Osteocyte (in vitro differentiated cells): Measurements from ENCODE around the gene TCEANC2. TPM values are rescaled to one million over a fixed set of nuclear protein-coding genes. Genes with fewer than 3 reads are reported as not detected.
A peak's percentile ranks its signal among the peaks of the same experiment; 100 is the strongest.

Experiments
- DNase-seq: peaks from one replicate; pipeline ENCODE4 v3.0.0; 2021; ENCODE audit warnings: mixed read lengths; ENCODE audit not compliant: unreplicated experiment; ENCODE audit errors: extremely low spot score
- H3K27ac Mint-ChIP-seq: one replicate; pipeline ENCODE4 v1.8.0; 2021; ENCODE audit warnings: mild to moderate bottlenecking, mixed read lengths; ENCODE audit not compliant: unreplicated experiment
- H3K27me3 Mint-ChIP-seq: one replicate; pipeline ENCODE4 v1.8.0; 2021; ENCODE audit warnings: mixed read lengths; ENCODE audit not compliant: unreplicated experiment
- H3K36me3 Mint-ChIP-seq: one replicate; pipeline ENCODE4 v1.8.0; 2021; ENCODE audit warnings: mixed read lengths; ENCODE audit not compliant: unreplicated experiment
- H3K4me1 Mint-ChIP-seq: one replicate; pipeline ENCODE4 v1.8.0; 2021; ENCODE audit warnings: mixed read lengths; ENCODE audit not compliant: unreplicated experiment
- H3K4me3 Mint-ChIP-seq: one replicate; pipeline ENCODE4 v1.8.0; 2021; ENCODE audit warnings: mild to moderate bottlenecking, moderate library complexity, mixed read lengths; ENCODE audit not compliant: unreplicated experiment
- H3K9me3 Mint-ChIP-seq: one replicate; pipeline ENCODE4 v1.8.0; 2021; ENCODE audit warnings: mixed read lengths; ENCODE audit not compliant: unreplicated experiment
- total RNA-seq: library from RNA; stranded (reverse); gene quantifications from 2 replicates; pipeline ENCODE4 v1.2.1, GENCODE V29; 2021
- TF ChIP-seq, protein P1 (sequence below): fragments of 200-600 bp; sonication (generic); IDR thresholded peaks from 2 replicates; pipeline ENCODE4 v1.5.0; 2021; ENCODE audit warnings: antibody characterized with exemption, mild to moderate bottlenecking, moderate library complexity

Gene TCEANC2
- total RNA-seq, 1 donor from 2014 or later: 3.9 TPM

DNA sequence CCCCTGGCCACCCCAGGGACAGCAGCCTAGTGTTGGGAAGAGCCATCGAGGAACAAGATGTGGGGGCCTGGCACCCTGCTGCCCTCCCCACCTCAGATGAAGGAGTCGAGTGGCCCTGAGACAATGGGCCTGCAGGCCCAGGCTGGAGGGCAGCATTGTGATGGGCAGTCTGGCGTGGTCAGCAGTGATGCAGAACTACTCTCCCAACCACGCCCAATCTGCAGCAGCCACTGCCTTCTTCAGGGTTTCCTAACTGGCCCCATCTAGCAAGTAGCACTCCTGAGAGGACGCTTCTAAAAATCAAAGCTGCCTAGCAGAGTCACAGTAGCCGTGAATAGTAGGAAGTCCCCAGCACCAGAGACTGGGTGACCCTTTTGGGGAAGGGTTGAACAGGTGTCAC is 80.9 kb downstream of the TCEANC2 start:
- H3K36me3 Mint-ChIP-seq: no peaks in the 10 kb centered on the region
- no peak overlapping the region for H3K27ac Mint-ChIP-seq
- no peak overlapping the region for H3K4me3 Mint-ChIP-seq
- H3K4me1 Mint-ChIP-seq: peaks cover 40% of the 10 kb centered on the region
- TF ChIP-seq, protein P1, sequence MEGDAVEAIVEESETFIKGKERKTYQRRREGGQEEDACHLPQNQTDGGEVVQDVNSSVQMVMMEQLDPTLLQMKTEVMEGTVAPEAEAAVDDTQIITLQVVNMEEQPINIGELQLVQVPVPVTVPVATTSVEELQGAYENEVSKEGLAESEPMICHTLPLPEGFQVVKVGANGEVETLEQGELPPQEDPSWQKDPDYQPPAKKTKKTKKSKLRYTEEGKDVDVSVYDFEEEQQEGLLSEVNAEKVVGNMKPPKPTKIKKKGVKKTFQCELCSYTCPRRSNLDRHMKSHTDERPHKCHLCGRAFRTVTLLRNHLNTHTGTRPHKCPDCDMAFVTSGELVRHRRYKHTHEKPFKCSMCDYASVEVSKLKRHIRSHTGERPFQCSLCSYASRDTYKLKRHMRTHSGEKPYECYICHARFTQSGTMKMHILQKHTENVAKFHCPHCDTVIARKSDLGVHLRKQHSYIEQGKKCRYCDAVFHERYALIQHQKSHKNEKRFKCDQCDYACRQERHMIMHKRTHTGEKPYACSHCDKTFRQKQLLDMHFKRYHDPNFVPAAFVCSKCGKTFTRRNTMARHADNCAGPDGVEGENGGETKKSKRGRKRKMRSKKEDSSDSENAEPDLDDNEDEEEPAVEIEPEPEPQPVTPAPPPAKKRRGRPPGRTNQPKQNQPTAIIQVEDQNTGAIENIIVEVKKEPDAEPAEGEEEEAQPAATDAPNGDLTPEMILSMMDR: no peak
- DNase-seq: no peak
- no peaks in the 10 kb centered on the region for H3K9me3 Mint-ChIP-seq
- H3K27me3 Mint-ChIP-seq: peaks cover 10% of the 10 kb centered on the region

DNA sequence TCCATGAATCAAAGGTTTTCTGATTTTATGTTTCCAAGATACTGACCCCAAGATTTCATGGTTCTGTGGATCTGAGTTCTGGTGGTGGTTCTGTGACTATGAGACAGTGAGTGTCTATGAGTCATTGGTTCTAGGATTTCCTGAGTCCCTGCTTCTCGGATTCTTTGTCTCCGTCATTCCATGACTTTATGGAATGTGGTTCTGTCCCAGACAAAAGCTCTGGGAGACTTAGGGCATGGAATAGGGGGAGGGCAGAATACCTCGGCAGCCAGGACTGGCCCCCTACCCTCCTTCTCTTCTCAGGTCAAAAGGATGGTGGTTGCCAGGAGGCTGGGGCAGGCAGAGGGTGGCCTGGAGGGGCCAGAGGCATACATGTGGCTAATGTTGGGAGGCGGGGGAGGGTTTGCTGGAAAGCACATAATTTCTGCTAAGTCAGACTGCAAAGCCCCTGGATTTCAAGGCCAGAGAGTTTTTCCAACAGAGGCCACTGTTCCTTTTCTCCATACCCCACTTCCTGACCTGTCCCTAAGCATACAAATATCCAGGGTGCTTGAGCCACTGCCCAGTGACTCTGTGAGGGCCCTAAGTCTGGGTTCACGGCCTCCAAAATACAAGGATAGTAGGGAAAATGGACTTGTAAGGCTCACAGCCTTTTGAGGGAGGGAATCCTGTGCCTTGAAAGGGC is 82.2 kb downstream of the TCEANC2 start:
- H3K27me3 Mint-ChIP-seq: peaks cover 8% of the 10 kb centered on the region
- TF ChIP-seq, protein P1: no peak
- no peaks in the 10 kb centered on the region for H3K36me3 Mint-ChIP-seq
- H3K9me3 Mint-ChIP-seq: no peaks in the 10 kb centered on the region
- no peak overlapping the region for H3K4me3 Mint-ChIP-seq
- no peak for DNase-seq
- peak overlapping the region; percentile 54 for H3K27ac Mint-ChIP-seq
- peaks cover 40% of the 10 kb centered on the region for H3K4me1 Mint-ChIP-seq

DNA sequence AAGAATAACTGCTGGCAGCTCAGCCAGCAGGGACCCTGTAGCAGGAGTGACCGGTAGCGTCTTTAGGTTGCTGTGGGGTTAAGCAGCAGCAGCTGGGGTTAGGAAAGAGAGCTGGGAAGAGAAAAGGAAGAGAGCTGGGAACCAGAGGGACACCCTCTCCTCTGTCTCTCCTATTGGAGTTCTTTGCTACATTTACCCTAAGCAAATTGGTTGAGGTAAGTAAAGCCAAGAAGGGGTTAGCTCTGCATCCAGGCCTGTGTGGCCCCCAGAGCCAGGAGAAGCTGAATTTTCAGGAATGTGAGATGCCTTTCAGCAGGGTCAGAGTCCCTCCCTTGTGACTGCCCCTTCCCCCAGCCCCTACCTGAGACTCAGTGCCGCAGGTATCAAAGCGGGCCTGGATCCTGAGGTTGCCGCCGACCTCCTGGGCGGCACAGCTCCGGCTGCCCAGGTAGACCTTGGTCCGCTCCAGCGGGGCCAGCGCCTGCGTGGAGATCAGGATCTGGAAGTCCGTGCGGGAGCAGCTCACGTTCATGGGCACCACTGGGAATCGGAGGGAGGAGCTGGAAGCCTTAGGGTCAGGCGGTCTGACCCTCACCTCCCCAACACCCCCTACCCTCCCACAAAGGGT is 83.0 kb downstream of the TCEANC2 start:
- Mint-ChIP-seq H3K27me3 (peaks cover 4% of the 10 kb centered on the region), H3K36me3 (no peaks in the 10 kb centered on the region), H3K27ac (no peak overlapping the region), H3K4me3 (no peak overlapping the region), H3K9me3 (no peaks in the 10 kb centered on the region), H3K4me1 (peaks cover 41% of the 10 kb centered on the region)
- TF ChIP-seq, protein P1: no peak
- no peak for DNase-seq

DNA sequence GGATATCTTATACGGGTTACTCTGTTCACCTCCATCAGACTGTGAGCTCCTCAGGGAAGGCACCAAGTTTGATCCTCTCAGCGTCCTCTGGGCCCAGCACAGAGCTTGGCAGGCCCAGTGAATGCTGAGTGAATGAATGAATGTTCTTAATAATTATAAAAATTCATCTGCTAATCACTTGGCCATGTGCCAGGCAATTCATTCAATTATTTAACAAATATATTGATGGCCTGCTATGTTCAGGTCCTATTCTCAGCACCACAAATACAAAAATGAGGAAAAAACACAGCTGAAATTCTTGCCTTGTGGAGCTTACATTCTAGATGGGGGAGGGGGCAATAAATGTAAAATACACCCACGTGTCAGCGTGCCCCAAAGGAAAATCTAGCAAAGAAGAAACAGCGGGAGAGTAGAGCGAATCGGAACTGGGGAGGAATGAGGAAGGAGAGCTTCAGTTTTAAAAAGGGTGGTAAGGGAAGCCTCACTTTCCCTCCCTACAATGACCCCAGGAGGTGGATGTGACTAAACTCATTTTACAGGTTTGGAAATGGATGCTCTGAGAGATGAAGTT is 83.6 kb downstream of the TCEANC2 start:
- Mint-ChIP-seq H3K36me3 (no peaks in the 10 kb centered on the region), H3K27me3 (no peaks in the 10 kb centered on the region), H3K4me1 (peaks cover 47% of the 10 kb centered on the region), H3K27ac (peak overlapping the region; percentile 82), H3K9me3 (no peaks in the 10 kb centered on the region), H3K4me3 (peak overlapping the region; percentile 0)
- no peak for DNase-seq
- TF ChIP-seq, protein P1: no peak

DNA sequence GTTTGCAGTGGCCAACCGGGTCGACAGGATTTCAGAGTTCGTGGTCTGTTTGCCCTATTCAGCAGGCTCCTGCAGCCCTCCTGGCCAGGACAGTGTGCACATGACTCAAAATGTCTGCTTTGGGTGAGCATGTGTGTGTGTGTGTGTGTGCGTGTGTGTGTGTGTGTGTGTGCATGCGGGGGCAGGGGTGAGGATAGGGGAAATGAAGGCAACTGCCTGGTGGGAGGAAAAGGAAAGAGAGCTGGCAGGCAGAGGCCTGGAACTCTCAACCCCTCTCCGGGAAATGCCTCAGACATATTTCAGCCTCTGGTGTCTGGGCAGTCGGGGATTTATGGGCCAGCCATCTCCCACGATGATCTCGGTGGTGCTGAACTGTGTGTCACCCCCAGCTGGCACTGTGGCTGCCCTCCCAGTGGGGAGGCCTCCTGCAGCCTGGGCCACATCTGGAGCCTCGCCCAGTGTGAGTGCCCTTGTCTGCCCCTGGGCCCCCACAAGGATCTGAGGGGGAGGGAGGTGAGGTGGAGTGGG is 84.2 kb downstream of the TCEANC2 start:
- Mint-ChIP-seq H3K27me3 (no peaks in the 10 kb centered on the region), H3K9me3 (no peaks in the 10 kb centered on the region), H3K4me3 (peak overlapping the region; percentile 0), H3K36me3 (no peaks in the 10 kb centered on the region), H3K27ac (peak overlapping the region; percentile 82), H3K4me1 (peaks cover 48% of the 10 kb centered on the region)
- TF ChIP-seq, protein P1: no peak
- DNase-seq: peak; percentile 90
